C1 segment of cervical spinal cord (tissue), 14 donors: Measurements from ENCODE around the gene INS.

ENCODE experiments used
- DNase-seq, 14 donors: peaks; one replicate each; lab custom pipeline; 2025; lab: John Stamatoyannopoulos, UW

Gene INS

DNA sequence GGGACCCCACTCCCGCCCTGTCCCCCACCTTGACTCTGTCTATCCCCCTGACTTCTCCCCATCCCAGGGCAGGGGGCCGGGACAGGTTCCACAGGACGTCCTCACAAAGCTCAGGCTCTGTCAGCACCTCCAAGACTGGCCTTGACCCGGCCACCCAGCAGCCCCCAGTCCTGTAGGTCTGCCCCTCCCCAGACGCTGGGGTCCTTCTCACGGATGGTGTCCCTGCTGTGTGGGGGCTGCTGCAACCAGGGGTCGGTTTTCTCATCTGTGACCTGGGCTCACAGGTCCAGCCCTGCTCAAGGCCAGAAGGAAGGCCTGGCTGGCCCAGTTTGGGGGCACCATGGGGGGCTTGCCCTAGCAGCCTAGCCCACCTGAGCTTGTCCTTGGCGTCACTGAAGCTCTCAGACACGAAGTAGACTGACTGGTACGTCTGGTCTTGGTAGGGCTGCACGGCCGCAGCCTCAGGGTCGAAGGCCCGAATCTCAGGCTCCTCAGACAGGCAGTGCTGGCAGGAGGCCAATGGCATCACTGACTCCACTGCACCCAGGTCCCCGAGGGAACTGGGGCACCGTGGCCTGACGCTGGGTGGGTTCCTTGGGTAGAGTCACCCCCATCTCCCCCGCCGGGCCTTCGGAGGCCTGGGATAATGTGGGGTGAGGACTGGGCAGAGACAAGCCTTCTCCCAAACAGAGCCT, 4.0 kb upstream of the INS start:
- DNase-seq = no peak

DNA sequence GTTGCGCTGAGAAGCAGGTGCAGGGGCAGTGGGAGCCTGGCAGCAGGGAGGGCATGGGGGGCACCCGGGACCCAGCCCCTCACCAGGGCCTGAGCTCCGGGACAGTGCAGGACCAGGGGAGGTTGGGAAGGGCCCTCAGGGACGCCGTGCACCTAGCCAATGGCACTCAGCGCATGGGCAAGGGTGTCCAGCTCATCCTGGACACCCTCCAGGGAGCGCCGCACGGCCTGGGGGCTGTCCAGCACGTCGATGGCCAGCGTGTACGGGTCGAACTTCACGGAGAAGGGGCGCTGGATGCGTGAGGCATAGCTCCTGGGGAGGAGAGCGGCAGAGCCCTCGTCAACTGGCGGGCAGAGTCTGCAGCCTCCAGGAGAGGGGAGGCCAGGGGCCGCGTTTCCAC, 3.1 kb upstream of the INS start:
- DNase-seq = no peak

DNA sequence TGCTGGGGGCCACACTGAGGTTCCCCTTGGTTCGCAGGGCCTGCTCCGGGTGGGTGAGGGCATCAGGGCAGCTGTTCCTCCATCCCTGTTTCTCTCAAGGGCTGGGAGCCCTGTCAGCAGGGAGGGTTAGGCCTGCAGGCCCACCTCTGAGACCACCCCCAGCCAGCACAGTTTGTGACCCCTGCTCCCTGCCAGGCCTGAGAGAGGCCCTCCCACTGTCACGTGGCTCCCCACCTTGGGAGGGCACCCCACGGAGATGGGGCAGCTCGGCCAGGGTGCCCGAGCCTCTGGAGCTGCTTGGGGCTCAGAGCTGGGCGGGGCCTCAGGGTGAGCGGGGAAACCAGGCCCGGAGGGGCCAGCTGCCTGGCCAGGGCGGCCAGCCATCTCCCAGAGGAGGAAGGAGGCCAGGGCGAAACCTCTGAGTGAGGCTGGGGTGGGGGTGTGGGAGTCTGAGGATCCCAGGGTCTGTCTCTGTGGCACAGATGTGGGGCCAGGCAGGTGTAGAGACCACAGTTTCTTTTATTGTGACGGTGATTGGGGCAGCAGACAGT, 2.5 kb upstream of the INS start:
- no peak for DNase-seq

DNA sequence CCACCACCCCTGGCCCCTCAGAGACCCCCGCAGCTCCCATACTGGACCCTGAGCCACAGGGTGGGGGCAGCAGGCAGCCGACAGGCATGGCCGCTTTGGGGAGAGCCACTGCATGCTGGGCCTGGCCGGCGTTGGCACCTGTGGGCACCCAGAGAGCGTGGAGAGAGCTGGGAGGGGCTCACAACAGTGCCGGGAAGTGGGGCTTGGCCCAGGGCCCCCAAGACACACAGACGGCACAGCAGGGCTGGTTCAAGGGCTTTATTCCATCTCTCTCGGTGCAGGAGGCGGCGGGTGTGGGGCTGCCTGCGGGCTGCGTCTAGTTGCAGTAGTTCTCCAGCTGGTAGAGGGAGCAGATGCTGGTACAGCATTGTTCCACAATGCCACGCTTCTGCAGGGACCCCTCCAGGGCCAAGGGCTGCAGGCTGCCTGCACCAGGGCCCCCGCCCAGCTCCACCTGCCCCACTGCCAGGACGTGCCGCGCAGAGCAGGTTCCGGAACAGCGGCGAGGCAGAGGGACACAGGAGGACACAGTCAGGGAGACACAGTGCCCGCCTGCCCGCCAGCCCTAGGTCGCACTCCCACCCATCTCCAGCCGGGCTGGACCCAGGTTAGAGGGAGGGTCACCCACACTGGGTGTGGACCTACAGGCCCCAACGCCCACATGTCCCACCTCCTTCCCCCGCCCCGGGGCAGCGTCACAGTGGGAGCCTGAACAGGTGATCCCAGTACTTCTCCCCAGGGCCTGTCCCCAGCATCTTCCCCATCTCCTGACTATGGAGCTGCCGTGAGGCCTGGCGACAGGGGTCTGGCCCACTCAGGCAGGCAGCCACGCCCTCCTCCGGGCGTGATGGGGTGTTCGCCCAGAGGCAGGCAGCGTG, 1.2 kb downstream of the INS start:
- no peak for DNase-seq

DNA sequence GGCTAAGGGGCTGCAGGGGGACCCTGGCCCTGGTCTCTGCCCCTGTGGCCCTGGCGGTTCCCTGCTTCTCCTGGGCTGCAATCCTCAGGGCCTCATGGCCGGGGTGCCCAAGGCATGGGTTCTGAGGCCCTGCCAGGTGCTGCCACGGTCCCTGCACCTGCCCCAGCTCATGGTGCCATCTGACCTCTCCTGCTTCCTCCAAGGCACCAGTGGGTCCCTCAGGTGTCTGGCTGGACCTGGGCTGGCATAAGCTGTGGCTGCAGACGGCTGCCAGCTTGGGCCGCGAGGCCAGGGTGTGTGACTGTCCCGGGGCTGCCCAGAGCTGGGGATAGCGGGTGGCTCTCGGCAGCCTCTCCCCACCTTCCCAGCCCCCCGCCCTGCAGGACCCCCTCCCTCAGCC, 2.0 kb downstream of the INS start:
- no peak for DNase-seq

DNA sequence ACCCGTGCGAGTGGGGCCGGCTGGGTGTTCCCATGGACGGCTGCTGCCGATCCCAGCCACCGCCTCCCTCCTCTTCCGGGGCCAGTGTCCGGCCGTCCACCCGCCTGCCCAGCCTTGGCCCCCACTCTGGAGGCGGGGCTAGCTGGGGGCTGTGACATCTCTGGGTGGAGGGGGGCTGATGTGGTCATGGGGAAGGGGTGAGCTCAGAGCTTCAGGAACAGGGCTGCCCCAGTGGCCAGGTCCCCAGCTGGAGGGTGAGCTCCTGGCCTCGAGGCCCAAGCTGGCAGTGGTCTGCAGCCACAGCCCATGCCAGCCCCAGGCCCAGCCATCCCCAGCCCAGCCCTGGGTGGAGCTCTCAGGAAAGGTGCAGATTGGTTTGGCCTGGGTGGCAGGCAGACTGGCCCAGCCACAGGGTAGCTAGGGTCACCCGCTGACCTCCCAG, 2.7 kb downstream of the INS start:
- no peak for DNase-seq

DNA sequence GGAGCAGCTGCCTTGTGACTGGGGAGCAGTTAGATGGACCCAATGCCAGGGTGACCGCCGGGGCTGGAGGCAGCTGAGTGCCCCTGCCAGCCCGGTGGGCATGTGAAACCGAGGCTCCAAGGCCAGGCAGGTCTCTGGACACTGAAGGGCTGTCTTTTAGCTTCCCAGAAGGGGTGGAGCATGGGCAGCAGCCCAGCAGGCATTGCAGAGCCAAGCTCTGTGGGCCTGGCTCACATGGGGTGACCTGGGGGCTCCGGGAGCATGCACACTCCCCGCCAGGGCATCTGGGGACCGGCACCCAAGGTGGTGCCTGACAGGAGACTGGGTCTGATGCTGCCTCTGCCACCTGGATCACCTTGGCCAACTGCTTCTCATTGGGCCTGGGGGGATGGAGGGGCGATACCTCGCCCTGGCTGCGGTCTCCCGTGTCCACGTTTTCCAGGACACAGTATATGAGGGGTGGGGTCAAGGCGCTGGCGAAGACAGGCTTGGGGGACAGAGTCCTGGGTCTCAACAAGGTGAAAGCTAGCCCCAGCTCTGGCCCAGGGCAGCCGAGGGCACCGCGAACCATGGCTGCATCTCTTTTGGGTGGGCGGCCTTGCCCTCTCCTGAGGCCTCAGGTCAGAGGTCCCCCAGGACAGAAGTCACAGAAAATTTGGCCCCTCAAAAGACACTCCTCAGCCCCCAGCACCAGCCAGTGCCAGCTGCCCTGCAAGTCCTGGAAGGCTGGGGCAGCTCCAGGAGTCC, 3.5 kb downstream of the INS start:
- DNase-seq = peak in 6 of 14 donors; percentile 8 to 57 (median 21)

DNA sequence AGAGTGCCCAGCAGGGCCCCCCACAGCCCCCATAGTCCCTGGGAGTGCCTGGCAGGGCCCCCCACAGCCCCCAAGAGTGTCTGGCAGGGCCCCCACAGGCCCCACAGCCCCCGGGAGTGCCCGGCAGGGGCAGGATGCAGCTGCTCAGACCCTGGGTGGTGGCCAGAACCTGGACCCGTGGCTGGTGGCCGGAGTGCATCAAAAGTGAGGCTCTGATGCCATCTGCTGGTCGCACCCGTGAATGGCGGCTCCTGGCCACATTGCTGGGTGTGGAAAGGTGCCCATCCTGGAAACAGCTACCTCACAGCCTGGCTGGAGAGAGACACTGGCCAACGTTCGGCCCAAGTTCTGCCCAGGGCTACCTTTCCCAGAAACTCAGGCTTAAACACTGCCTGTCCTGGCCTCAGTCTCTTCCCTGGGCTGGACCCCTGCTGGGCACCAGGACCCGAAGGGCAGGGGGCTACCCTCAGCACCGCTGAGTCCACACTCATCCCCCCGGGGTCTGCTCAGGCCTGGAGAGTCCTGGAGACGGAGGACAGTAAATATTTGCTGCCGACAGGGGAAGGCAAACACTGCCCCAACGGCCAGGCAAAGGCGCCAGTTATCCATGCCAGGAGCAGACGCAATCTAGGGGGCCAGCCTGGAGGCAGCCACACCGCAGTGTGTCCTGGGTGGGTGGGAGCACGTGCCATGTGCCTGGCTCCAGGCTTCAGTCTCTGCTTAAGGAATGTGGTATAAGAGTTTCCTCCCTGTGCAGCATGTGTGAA, 4.4 kb downstream of the INS start:
- DNase-seq = peak in 12 of 14 donors; percentile 1 to 58 (median 19)

DNA sequence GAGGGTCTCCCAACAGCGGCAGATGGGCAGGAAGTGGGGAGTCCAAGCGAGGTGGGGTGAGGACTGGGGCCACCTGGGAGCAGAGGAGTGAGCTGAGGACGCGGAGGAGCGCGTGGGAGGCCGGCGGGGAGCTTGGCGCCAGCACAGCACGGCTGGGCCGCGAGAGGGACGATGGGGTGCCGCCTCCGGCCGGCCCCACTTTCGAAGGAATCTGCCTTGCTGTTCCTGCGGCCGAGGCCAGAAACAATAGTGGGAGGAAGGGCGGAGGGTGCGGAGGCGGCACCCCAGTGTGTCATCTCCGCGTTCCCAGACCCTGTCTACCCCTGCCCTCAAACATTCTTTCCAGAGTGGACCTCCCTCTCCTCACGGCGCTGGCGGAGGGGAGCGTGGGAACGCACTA, 5.5 kb downstream of the INS start:
- DNase-seq = no peak

DNA sequence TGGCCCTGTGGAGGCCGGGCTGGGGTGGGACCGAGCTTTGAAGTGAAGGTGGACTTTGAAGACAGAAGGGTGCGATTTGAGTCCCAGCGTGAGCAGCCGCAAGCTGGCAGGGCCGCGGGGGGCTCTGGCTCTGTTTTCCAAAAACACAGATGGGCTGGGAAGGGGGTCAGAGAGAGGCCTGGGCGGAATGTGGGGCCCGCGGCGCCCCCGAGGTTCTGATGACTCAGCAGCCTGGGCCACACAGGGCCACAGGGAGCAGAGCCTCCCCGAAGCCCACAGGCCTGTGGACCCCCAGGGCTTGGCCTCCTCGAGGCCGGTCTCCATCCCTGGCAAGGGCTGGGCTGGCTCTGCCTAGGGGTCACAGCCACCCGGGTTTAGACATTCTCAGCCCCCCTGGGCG, 6.1 kb downstream of the INS start:
- DNase-seq = no peak

DNA sequence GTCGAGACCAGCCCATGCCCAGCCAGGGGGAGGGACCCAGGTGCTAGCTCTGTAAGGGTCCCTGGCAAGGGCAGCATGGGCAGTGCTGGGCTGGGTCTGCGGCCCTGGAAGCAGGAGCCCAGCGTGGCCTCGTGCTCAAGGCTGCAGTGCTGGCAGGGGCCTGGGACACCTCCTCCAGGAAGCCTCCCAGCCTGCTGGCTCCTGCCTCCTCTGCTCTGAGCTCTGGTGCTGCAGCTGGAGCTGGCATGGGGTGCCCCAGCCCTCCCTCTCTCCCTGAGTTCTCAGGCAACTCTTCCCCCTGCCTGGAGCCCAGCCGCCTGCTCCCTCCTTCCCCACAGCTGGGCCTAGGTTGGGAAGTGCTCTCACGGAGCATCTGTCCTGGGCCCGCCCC, 6.8 kb downstream of the INS start:
- no peak for DNase-seq

DNA sequence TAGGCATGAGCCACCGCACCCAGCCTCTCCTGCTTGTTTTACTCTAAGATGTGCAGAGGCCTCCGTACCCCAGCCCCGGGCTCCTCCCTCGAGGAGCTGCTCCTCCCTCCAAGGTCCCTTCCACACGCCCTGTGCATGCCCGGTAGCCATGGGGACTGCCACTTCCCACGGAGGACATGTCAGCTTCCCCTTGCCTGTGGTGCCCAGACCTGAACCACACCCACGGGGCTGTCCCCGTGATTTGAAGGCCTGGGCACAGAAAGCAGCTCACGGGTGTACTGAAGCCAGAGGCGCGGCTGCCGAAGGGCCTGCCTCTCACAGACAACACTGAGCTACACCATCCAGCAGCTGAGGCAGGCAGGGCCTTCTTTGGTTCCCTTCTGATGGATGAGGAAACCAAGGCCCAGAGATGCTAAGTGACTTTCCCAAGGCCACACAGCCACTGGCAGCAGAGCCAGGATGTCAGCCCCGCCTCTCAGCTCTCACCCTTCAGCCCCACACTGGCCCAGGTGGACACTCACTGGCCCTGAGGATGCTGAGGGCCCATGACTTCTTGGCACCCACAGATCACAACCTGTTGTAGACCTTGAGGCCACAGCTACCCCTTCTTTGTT, 7.3 kb downstream of the INS start:
- no peak for DNase-seq

DNA sequence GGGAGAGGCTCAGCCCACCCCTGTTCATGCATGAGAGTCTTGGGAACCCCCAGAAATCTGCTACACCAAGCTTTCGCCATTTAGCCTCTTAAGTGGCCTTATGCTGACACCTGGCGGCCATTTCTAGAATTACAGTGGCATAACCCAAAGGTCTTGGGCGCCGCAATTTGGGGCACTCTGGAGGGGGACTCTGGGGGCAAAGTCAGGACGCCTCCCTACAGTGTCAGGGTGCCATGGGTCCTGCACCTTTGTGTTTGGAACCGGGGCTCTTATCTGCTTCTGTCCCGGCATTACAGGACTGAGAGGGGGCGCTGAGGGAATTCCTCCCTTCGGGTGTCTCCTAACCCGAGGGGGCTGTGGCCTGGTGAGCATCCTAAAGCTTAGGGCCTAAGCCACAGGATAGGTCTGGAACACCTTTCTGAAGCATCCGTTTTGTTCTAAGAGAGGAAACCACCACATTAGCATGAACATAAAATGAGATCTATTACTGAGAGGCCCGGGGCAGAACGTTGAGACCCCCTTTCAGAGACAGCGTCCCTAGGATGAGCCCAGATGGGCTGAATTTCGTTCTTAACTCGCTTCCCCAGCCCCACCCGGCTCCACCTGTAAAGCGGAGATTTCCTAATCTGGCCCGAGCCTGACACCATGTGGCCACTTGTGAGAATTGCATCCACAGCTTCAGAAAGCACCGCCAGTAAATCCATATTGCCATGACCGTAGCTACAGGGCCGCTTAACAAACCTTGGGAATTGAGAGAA, 9.3 kb downstream of the INS start:
- DNase-seq = peak in 13 of 14 donors; percentile 4 to 55 (median 28)

DNA sequence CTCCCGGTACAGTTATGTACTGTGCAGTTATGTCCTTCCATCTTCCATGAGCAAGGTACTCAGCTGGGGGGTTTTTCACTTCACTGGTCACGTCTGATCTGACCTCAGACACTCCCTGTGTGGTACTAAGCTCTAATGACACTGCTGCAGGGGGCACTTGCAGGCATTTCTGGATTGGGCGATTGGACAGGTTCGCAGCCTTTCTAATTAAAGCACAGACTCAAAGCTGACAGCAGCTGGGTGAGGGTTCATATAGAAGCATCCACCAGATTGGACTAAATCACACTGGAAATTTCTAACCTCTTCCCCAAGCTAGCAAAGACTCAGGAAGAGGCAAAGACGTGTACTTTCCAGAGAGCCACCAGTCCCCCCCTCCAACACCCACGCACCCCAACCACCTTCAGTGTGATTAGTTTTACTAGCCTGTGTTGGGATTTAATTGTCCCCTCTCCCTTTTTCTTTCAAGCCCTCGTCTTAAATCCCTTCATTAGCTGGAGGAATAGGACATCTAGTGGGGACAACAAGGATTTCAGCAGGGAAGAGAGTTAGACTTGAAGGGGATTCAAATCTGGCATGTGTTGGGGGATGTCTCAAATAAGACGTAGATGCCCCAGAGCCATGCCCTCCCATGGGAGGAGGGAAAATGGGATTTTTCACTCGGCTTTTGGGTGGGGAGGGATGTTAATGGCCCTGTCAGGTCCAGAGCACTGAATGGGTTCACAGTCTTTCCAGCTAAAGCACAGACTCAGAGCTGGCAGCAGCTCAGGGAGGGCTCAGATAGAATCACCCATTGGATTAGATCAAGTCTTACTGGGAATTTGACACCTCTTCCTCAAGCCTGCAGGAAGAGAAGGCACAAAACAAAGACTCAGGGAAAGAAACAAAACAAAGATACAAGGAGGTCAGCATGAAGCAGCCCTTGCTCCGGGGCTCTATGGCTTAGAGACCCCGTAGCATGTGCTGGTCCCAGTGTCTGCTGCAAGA, 10.9 kb downstream of the INS start:
- no peak for DNase-seq

DNA sequence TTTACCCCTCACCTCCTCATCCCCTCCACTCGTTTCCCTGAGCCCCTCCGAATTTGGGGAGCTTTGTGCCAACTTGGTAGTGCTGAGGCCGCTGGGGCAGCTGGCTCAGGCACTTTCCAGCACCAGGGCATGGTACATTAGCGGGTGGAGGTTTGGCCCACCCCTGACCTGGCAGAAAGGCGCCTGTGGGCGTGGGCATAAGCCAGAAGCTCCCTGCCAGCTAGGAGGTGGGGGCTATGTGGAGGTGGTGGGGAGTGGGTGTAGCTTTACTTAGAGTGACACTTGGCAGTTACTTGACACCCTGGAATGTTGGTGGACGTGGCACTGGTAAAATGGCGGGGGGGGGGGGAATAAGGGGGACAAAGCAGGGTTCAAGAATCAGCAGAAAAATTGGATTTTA, 11.5 kb downstream of the INS start:
- DNase-seq = no peak

DNA sequence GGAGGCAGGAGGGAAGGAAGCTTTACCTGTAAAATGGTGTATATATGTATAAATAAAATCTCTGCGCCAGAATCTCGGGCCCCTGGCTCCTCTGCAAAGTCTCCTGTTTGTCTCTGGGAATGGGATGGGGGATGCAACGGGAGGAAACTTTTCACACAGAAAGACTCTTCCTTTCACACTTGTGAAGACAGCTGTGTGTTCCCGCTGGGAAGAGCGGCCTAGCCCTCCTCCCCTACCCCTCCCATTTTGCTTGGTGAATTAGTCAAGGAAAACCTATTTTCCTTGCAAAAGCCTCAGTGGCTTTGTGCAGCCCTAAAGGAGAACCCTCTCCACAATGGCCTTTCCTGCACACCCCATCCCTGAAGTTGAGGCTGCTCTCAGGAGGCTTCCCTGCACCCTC, 12.4 kb downstream of the INS start:
- DNase-seq = no peak

DNA sequence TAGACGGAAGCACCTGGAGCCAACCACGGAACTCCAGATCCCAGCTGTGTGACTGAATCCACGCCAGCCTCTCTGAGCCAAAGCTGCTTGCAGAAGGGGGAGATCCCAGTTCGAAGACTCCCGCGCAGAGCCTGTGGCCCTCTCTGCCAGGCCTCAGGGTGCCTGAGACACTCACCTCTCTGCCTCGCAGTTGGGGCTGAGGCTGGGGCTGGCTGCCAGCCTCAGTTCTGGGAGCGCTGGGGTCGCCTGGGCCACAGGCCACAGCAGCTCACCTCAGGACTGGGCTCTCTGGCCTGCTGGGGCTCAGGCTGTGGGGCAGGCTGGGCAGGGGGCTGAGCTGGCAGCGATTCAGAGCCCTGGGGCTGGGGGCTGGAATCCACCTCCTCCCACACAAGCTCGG, 13.6 kb downstream of the INS start:
- DNase-seq = no peak

DNA sequence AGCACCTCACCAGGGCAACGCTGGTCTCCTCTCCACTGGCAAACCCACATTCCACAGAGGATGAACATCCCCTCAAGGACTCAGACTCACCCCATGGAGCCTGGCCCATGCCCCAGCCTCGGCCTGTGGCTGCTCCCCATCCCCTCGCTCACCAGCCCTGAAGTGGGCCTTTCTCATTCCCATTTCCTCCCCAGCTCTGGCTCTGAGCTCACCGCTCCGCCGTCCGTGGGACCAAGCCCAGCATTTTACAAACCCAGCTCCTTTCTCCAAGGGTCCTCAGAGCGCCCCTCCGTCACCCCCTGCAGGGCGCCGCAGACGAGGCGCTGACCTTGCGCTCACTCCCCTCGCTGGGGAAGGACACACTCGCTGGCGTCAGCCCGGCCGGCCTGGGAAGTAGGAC, 15.0 kb downstream of the INS start:
- DNase-seq = no peak
